ENCODE data around the gene NAALADL2. TPM values are rescaled to one million over a fixed set of nuclear protein-coding genes. Genes with fewer than 3 reads are reported as not detected.

Gene NAALADL2
- polyA plus RNA-seq, 2 of the 4 experiments (the other 2 are of a cell fraction): 0.09 to 0.28 TPM

GRCh38 chr3:175384569-175384968, 525.4 kb downstream of the NAALADL2 start:
- DNase-seq (ENCODE audit: low read depth in 1 of 2, low spot score in 1 of 2): no peak
- Histone ChIP-seq H3K27ac (no peak overlapping the region), H3K9me3 (no peaks in the 10 kb centered on the region), H3K4me3 (no peak overlapping the region), H3K4me2 (no peak overlapping the region), H3K4me1 (no peaks in the 10 kb centered on the region; the same call in 2 of the 3 replicates)
- ChIA-PET POLR2A (no interaction called here), CTCF (no interaction called here)
- FAIRE-seq: no peak
- TF ChIP-seq, protein P1, sequence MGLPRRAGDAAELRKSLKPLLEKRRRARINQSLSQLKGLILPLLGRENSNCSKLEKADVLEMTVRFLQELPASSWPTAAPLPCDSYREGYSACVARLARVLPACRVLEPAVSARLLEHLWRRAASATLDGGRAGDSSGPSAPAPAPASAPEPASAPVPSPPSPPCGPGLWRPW (IDR thresholded peaks at IDR 0.05): no peak
- no peak for TF ChIP-seq SREBF2 (IDR thresholded peaks at IDR 0.05)
- TF ChIP-seq HOXB13 (CRISPR knock-in tag; IDR thresholded peaks at IDR 0.05; ENCODE audit: low read depth): no peak
- TF ChIP-seq KDM5A (IDR thresholded peaks at IDR 0.05): no peak
- TF ChIP-seq PHF8 (IDR thresholded peaks at IDR 0.05; ENCODE audit: borderline replicate concordance, low read depth): no peak
- no peak for TF ChIP-seq POLR2A (IDR thresholded peaks at IDR 0.05; ENCODE audit: low read length)
- TF ChIP-seq REST (IDR thresholded peaks at IDR 0.05): no peak
- TF ChIP-seq EHMT2 (IDR thresholded peaks at IDR 0.05; ENCODE audit: low read depth): no peak
- TF ChIP-seq NPAS2 (CRISPR knock-in tag; IDR thresholded peaks at IDR 0.05; ENCODE audit: borderline replicate concordance): no peak
- no peak for ATAC-seq

GRCh38 chr3:175386630-175387029, 527.5 kb downstream of the NAALADL2 start:
- ChIA-PET POLR2A (no interaction called here), CTCF (no interaction called here)
- TF ChIP-seq KDM1A (IDR thresholded peaks at IDR 0.05; ENCODE audit: low read depth) (no peak), NR3C1 (IDR thresholded peaks at IDR 0.05) (no peak), POLR2AphosphoS2 (conservative IDR thresholded peaks at IDR 0.05; ENCODE audit: low read length) (no peak), EHMT2 (IDR thresholded peaks at IDR 0.05; ENCODE audit: low read depth) (no peak), E2F6 (IDR thresholded peaks at IDR 0.05; ENCODE audit: borderline replicate concordance, low read depth) (no peak), MYC (IDR thresholded peaks at IDR 0.05; ENCODE audit: borderline replicate concordance, low read length) (no peak), RARB (CRISPR knock-in tag; IDR thresholded peaks at IDR 0.05) (no peak), ATOH8 (CRISPR knock-in tag; IDR thresholded peaks at IDR 0.05; ENCODE audit: low read depth) (no peak), FOSB (CRISPR knock-in tag; IDR thresholded peaks at IDR 0.05) (no peak), GATA3 (IDR thresholded peaks at IDR 0.05; ENCODE audit: borderline replicate concordance) (no peak), HOXB13 (CRISPR knock-in tag; IDR thresholded peaks at IDR 0.05; ENCODE audit: low read depth) (no peak), MAFK (IDR thresholded peaks at IDR 0.05; ENCODE audit: partially characterized antibody) (no peak), ZC3H11A (IDR thresholded peaks at IDR 0.05) (no peak)
- TF ChIP-seq, protein P2, sequence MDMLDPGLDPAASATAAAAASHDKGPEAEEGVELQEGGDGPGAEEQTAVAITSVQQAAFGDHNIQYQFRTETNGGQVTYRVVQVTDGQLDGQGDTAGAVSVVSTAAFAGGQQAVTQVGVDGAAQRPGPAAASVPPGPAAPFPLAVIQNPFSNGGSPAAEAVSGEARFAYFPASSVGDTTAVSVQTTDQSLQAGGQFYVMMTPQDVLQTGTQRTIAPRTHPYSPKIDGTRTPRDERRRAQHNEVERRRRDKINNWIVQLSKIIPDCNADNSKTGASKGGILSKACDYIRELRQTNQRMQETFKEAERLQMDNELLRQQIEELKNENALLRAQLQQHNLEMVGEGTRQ (IDR thresholded peaks at IDR 0.05): no peak
- TF ChIP-seq, protein P3, sequence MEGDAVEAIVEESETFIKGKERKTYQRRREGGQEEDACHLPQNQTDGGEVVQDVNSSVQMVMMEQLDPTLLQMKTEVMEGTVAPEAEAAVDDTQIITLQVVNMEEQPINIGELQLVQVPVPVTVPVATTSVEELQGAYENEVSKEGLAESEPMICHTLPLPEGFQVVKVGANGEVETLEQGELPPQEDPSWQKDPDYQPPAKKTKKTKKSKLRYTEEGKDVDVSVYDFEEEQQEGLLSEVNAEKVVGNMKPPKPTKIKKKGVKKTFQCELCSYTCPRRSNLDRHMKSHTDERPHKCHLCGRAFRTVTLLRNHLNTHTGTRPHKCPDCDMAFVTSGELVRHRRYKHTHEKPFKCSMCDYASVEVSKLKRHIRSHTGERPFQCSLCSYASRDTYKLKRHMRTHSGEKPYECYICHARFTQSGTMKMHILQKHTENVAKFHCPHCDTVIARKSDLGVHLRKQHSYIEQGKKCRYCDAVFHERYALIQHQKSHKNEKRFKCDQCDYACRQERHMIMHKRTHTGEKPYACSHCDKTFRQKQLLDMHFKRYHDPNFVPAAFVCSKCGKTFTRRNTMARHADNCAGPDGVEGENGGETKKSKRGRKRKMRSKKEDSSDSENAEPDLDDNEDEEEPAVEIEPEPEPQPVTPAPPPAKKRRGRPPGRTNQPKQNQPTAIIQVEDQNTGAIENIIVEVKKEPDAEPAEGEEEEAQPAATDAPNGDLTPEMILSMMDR (IDR thresholded peaks at IDR 0.05): no peak
- TF ChIP-seq, protein P1 (IDR thresholded peaks at IDR 0.05): no peak
- DNase-seq (ENCODE audit: low read depth in 1 of 2, low spot score in 1 of 2): peak; percentile 1 to 26
- no peaks in the 10 kb centered on the region; the same call in 2 of the 3 replicates for H3K4me1 ChIP-seq
- no peaks in the 10 kb centered on the region for H3K9me3 ChIP-seq
- H3K4me3 ChIP-seq: no peak overlapping the region
- 0% methylated on average over 2 of the region's 3 CpGs for WGBS (ENCODE audit: missing lambda C conversion rate)
- ATAC-seq: peak; percentile 67 to 80; a peak in 4 of 6 replicates
- no peak overlapping the region for H3K4me2 ChIP-seq
- no peak for FAIRE-seq
- no peak overlapping the region for H3K27ac ChIP-seq

Measured in A549 (cell line).